COR-L47 (cell line): Measurements from ENCODE around the gene ST3GAL4.
"Not testable (repeated sequence)": the region's sequence is repeated elsewhere in the genome, so short reads cannot be mapped to it uniquely, and the experiment has no call there.

Experiments
- DNase-seq: peaks from one replicate; lab custom pipeline; 2025; lab: John Stamatoyannopoulos, UW

ST3GAL4 gene

DNA sequence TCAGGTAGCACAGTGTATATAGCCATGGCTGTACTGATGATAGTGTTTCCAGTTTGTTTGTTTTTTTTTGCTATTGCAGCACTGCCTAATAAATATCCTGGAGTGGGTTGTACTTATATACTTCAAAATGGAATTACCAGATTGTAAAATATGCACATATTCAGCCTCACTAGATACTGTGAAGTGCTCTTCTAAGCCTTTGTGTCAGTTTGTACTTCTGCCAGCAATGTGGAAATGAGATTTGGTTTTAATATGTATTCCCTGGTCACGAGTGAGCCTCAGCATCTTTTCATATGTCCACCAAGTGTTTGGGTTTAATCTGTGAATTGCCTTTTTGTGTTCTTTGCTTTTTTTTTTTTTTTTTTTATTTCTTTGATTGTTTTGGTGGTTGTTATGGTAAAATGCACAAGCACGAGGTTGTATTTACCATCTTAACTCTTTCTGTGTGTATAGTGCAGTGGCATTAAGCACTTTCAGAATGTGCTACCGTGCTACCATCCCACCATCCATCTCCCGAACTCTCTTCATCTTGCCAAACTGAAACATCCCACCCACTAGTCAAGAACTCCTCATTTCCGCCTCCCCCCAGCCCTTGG, 34.9 kb downstream of the ST3GAL4 start:
- DNase-seq = no peak

DNA sequence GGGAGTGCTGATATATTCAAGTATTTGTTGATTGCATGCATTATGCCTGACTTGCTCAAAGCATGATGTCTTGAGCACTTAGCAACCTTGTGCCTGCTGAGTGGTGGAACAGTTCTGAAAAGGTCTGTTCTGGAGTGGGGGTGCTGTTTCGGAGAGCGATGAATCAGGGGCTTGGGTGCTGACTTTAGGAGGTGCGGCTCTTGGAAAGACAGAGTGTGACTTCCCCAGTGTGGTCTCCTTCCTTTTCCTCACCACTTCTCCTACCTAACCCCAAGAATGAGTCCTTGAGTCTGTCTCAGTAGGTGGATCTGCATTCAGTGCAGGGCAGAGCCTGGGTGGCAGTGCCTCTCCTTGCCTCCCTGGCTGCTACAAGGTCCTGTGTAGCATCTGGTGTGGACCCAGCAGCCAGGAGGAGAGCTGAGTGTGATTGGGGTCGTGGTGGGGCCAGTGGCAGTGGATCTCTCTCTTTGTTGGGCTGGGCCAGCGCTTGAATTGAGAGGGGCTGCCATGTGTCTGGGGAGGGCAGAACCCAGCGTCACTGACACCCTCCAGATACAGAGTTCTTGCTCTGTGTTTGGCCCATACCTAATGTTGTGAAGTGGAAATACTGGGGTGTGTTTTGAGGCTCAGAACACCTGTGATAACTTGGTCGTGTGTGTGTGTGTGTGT, 35.9 kb downstream of the ST3GAL4 start:
- no peak for DNase-seq

DNA sequence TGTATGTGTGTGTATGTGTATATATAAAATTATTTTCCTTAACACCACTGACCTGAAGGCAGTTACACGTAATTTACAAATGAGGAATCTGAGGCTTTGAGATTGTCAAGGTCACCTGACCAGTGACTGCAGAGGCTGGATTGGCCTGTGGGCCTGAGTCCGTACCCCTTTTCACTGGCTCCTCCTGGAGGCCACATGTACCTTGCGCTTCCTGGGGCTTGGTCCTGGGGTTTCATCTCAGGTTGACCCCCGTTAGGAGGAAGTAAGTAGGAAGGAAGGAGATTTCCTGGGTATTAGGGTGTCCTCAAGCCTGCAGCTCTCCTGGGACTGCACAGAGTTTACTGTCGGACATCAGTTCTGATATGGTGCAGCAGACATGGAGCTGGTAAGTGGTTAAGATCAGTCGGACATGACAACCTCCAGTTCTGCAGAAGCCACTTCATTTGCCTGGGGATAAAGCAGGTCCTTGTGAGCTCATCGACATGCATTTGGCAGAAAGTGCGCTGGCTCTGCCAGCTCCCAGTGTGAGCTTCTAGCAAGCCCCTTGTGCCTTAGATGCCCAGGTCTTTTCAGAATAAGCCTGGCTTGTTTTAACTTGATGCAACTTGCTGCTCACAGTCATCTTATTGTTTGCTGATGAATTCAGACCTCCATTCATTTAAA, 36.6 kb downstream of the ST3GAL4 start:
- DNase-seq = no peak

DNA sequence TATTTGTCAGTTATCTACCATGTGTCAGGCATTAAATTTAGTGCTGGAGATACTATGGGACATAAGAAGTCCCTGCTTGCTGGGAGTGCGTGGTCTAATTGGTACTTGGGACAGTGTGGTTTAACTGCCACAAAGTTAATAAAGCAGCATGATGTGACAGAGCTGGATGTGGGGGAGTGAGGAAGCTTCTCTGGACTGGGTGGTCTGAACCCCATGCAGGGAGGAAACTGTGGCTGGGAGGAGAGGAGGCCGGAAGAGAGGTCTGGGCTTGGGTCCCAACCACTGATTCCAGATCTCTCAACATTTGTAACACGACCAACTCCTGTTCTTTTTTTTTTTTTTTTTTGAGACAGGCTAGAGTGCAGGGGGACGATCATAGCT, 37.1 kb downstream of the ST3GAL4 start:
- DNase-seq = no peak

DNA sequence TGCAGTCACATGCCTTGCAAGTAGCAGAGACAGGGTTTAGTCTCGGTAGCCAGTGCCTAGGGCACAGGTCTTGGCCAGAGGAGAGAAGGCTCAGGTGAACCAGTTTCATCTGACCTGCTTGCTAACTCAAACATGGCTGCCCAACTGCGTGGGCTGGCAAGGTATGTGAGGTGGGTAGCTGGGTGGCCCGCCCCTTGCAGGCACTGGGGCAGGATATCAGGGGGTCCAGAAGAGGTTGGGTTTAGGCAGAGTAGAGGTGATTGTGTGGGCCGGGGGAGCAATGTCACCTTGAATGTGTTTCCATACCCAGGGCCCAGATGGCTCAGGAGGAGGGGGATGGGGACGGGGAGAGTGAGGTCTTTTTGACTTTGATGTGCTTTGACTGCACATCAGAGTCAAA, 37.7 kb downstream of the ST3GAL4 start:
- DNase-seq = no peak

DNA sequence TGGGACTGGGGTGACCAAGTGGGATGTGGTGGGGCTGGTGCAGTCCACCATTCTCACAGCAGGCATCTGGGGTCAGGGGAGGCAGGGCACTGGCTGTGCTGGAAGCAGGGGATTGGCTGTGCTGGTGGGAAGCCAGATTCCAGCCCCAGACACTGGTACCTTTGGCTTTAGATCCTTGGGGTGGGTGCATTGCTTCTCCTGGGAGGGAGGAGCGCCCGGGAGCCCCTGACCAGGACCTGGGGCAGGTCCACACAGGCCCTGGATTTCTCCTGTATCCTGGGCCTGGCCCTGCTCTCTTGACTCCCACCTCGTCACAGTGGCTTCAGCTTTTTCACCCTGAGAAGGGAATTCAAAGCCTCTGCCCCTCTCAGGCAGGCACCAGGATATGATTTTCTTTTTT, 38.5 kb downstream of the ST3GAL4 start:
- DNase-seq = no peak

DNA sequence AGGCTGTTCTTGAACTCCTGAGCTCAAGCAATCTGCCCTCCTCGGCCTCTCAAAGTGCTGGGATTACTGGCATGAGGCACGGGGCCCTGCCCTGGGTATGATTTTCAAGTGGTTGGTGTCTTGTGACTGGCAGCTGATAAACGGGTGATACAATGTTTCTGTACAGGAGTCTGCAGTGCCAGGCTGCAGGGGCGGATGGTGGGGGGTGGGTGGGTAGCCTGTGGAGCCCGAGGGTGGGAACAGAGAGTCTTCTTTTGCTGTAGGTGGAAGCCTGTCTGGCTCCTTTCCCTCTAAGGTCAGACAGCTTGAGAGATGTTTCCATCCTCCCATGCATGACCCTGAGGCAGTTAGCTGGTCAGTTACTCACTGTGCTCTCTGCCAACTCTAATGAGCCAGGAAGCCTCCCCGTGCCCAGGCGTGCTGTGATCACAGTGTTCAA, 39.2 kb downstream of the ST3GAL4 start:
- DNase-seq = not testable (repeated sequence)

DNA sequence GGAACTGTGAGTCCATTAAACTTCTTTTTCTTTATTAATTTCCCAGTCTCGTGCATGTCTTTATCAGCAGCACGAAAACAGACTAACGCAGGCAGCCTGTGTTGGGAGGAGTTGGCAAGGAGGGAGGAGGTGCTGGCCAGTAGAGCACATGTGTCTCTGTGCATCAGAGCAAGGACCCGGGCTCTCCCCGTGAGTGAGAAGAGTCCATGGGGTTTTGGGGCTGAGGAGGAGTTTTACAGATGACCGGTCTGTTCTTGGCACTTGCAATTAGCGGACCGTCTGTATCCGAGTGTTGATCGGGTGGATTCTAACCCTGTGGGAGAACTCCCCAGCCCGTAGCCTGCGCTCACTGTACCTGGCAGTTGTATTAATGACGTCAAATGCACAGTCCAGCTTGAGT, 40.3 kb downstream of the ST3GAL4 start:
- not testable (repeated sequence) for DNase-seq

DNA sequence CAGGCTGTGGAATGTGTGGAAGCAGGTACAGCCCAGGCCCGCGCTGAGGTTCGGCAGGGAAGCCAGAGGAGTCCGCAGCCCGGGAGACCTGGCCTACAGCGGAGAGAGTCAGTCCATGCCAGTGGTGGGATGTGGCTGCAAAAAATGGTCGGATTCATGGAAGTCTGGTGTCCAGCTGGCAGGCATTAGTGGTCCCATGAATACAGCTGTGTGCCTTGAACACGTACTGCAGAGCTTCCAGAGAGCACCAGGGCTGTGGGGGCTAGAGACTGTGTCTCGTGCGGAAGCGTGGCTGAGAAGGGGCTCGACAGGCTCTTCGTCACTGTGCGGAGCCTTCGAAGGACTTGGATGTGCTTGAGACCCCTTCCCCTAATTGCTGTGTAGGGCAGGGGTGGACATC, 40.8 kb downstream of the ST3GAL4 start:
- DNase-seq = not testable (repeated sequence)

DNA sequence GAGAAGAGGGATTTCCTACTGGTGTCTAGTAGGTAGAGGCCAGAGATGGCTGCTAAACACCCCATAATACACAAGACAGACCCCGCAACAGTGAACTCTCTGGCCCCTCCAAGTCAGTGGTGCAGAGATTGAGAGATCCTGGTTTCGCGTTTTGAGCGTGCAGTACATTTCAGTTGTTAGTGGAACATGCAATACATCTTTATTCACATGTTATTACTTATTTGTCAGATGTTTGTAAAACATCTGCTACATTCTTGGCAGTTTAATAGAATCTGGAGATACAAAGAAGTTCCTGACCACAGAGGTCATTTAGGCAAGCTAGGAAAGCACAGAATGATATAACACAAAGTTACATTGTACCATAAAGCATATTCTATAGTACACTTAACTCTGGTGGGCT, 41.5 kb downstream of the ST3GAL4 start:
- no peak for DNase-seq

DNA sequence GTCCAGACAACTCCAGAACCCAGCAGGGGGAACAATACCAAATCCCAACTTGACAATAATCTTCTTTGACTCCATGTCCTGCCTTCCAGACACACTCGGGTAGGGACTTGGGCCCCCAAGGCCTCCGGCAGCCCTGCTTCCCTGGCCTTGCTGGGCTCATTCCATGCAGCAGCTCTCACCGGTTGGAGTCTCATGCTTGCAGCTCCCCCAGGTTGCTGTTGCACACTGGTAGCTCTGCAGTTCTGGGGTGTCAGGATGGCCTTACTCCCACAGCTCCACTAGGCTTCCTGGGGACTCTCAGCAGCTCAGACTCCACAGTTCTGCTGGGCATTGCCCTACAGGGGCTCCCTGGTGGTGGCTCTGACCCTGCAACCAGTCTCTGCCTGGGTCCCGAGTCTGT, 42.8 kb downstream of the ST3GAL4 start:
- DNase-seq = no peak

DNA sequence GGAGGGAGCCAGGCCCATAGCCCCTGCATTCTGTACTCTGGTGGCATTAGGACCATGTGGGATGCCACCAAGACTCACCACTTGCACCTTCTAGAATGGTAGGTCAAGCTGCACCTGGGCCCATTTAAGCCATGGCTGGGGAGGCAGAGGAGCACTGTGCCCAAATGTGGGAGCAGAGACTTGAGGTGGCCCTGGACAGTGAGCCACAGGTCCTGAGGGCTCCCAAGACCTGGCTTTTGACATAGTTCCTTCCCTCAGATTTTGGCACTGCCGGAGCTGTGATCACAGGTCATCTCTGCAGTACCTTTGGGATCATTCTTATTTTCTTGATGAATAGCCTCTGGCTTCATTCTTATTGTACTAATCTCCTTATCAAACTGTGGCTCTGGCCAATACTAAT, 43.2 kb downstream of the ST3GAL4 start:
- no peak for DNase-seq

DNA sequence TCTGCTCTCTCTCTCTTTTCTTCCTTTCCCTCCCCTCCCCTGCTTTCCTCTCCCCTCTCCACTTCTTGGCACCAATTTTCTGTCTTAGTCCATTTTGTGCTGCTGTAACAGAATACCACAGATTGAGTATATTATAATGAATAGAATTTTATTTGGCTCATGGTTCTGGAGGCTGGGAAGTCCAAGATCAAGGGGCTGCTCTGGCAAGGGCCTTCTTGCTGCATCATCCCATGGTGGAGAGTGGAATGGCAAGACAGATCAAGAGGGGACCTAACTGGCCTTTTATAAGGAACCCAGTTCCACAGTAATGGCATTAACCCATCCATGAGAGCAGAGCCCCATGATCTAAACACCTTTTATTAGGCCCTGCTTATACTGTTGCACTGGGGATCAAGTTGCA, 44.5 kb downstream of the ST3GAL4 start:
- DNase-seq = no peak

DNA sequence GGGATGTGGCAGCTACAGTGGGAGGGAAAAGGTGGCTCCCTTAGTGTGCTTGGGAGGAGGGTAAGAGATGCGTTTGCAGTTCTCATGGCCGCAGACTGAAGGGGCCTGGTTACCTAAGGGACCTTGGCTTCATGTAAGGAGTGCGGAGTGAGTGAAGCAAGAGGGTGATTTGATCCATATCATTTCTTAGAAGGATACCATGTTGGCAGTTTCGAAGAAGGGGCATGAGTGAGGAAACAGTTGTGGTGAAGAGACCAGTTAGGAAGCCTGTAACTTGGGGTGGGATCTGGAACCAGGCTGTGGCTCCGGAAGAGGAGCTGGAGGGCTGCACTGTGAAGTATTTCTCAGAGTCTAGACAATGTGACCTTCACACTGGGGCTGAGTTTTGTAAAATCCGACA, 45.0 kb downstream of the ST3GAL4 start:
- no peak for DNase-seq

DNA sequence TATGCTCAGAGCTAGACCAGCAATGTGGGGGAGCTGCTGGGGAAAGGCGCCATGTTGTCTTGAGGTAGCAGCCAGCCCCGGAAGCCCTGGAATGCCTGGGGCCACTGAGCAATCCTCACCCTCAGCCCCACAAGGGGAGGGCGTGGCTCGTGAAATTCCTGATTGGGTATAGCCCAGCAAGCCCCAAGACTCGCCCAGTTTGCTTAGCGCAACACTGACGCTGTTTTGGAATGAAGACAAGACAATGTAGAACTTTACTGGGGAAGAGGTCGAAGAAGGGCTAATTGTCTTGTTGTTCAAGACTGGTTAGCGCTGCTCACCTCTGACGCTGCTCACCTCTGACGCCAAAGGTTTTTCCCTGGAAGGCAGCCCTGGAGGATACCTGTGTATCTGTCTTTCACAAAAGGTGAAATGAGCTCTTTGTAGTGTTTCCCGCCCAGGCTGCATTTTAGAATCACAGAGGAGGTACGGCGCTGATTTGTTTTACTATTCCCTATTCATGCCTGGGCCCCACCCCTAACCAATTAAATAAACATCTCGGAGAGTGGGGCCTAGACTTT, 47.6 kb downstream of the ST3GAL4 start:
- no peak for DNase-seq

DNA sequence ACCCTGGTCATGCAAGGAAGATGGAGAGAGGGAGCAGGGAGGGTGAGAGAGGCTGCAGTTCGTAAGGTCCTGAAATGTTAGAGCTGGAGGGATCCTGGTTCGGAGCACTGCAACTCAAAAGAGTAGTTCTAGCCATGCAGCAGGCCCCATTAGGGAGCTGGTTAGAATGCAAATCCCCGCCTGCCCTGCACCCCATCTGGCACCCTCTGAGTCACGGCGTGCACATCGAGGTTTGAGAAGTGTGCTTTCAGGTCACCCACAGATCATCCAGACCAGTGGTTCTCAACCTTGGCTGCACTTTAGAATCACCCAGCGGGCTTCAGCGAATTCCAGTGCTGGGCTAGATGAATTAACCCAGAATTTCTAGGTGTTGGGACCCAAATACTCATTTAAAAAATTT, 48.2 kb downstream of the ST3GAL4 start:
- no peak for DNase-seq

DNA sequence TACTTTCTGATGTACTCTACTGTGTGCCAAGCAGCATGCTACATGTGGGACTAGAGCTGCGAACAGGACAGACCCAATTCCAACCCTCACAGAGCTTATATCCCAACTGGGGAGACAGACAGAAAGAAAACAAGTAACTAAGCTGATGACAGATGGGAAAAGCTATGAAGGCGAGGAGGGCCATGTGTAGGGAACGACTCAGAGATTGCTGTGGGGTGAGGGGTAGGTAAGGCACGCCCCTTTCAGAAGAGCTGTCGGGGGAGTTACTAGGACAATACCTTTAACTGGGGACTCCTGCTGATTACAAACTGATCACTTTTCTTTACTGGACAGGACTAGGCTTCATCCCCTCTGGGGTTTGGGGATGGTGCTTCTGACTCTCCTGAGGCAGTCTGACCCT, 48.9 kb downstream of the ST3GAL4 start:
- no peak for DNase-seq

DNA sequence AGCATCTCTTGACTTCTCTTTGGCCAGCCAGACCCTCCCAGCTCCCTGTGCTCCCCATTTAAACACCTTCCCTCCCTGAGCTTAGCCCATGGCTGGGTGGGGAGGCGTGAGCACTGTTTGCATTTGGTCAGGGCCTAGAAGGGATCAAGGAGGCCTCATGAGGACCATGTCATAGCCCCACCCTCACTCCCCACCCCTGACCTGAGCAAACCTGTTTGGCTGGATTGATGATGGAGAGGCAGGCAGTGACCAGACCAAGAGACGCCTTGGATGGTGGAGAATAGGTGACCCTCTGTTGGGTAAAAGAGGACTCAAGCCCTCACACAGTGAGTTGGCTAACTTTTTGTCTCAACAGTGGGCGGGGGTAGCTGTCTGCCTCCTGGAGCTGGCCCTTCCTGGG, 49.9 kb downstream of the ST3GAL4 start:
- DNase-seq = no peak

DNA sequence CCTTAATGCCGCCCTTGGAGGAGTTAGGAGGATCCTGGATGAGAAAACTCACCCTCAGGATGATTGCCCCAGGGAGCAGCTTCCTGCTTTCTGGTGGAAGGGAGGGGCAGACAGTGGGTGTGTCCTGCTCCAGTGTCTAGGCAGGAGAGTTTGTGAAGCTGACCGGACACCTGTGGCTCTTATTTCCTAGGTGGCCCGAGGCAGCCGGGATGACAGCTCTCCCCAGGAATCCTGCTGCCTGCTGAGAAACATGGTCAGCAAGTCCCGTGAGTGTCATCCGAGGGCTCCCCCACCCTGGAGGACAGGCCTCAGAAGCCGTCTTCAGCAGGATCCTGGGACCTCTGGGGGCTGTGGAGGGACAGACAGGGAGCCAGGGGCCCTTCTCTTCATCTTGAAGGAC, 50.4 kb downstream of the ST3GAL4 start:
- DNase-seq = peak; percentile 44

DNA sequence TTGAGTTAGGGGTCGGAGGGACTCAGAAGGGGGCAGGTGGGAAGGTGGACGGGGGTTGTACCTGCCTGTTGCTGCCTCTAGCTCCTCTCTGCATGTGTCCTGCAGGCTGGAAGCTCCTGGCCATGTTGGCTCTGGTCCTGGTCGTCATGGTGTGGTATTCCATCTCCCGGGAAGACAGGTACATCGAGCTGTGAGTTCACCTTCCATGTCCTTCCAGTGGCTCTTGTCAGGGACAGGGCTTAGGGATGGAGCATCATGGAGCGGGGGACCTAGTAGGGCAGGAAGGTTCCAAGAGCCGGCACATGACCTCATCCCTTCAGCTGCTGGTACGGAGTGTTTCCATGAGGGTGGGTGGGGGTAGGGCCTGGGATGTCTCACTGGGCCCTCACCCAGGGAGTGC, 50.9 kb downstream of the ST3GAL4 start:
- DNase-seq = no peak

DNA sequence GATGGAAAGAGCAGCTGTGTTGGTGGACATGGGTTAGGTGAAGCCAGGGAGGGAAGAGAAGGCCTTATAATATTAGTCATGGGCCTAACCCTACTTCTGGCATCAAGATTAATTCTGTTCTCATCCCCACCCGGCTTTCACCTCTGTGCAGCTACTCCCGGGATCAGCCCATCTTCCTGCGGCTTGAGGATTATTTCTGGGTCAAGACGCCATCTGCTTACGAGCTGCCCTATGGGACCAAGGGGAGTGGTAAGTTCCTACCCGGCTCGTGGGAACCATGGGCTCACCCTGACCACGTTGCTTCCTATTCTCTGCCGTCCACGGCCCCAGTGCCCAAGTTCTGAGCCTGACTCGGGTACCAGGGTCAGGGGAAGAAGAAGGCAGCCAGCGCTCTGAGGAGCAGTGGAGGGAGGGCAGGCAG, 51.6 kb downstream of the ST3GAL4 start:
- DNase-seq = no peak

DNA sequence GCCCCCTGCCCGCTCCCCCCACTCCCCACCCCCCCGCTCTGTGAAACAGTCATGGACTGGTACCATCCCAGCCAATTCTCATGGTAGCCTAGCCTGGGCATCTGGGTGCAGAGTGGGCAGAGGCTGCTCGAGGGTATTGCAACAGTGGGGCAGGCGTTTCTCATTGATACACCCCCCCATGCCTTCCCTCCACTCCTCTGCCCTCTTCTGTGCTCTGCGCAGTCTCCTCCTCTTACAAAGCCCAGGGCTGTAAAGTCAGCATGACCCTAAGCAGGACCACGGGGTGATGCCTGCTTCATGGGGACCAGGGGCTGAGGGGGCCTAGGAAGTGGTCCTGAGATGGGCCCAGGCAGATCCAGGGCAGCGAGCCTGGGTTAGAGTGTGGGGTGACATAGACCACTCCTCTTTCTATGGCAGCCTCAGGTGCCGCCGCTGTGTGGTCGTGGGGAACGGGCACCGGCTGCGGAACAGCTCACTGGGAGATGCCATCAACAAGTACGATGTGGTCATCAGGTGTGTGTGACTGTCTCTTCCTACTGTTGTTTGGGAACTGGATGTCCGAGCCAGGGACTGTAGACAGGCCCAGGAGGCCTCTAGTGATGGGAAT, 52.3 kb downstream of the ST3GAL4 start:
- no peak for DNase-seq

DNA sequence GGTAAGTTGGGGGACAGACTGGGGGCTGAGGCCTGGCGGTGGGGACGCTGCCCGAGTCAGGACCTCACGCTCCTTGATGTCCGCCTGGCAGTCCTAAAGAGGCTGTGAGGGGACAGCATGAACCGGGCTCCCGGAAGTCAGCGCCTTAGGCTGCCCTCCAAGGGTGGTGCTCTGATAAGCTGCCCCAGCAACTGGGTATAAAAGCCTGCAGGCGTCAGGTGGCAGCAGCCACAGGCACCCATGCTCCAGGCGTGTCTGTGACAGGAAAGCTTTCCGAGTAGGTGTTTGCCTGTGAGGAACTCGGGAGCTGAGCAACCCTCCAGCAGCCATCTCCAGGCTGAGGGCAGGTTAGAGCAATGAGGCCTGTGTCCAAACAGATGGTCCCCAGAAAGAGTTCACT, 53.0 kb downstream of the ST3GAL4 start:
- DNase-seq = no peak
